LNCAP (cell line): Measurements from ENCODE around the gene PPIL4.

ENCODE experiments used
- TF ChIP-seq, protein P1 (sequence below): fragments of 450-650 bp; IDR thresholded peaks from 2 replicates; pipeline ENCODE4 v1.5.1; 2017; ENCODE audit warnings: mild to moderate bottlenecking

The PPIL4 gene

DNA sequence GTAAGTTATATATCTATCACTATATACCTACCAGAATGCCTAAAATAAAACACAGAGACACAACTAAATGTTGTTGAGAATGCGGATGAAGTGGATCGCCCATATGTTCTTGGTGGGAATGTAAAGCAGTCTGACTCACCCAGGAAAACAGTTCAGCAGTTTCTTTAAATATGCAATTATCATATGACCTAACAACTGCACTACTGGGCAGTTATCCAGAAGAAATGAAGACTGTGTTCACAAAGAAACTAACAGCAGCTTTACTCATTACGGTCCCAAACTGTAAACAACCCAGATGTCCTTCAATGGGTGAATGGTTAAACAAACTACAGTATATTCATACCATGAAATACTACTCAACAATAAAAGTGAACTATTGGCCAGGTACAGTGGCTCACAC, 46.8 kb downstream of the PPIL4 start:
- TF ChIP-seq, protein P1, sequence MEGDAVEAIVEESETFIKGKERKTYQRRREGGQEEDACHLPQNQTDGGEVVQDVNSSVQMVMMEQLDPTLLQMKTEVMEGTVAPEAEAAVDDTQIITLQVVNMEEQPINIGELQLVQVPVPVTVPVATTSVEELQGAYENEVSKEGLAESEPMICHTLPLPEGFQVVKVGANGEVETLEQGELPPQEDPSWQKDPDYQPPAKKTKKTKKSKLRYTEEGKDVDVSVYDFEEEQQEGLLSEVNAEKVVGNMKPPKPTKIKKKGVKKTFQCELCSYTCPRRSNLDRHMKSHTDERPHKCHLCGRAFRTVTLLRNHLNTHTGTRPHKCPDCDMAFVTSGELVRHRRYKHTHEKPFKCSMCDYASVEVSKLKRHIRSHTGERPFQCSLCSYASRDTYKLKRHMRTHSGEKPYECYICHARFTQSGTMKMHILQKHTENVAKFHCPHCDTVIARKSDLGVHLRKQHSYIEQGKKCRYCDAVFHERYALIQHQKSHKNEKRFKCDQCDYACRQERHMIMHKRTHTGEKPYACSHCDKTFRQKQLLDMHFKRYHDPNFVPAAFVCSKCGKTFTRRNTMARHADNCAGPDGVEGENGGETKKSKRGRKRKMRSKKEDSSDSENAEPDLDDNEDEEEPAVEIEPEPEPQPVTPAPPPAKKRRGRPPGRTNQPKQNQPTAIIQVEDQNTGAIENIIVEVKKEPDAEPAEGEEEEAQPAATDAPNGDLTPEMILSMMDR: no peak

DNA sequence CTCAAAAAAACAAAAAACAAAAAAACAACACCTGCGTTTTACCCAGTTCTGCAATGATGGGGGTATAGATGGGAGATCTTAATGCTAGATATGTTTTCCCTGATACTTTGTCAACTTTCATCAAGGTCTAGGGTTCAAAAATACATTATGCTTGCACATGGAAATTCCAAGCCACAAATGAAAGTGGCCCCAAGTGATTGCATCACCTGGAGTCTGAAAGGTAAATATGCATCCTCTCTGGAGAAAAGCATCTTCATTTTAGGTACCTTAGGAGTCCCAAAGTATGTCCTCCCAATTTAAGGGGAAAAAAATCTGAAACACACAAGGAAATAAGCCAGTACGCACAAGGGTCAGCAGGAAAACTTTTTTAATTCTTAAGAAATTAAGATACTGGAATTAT, 48.5 kb downstream of the PPIL4 start:
- TF ChIP-seq, protein P1: no peak

DNA sequence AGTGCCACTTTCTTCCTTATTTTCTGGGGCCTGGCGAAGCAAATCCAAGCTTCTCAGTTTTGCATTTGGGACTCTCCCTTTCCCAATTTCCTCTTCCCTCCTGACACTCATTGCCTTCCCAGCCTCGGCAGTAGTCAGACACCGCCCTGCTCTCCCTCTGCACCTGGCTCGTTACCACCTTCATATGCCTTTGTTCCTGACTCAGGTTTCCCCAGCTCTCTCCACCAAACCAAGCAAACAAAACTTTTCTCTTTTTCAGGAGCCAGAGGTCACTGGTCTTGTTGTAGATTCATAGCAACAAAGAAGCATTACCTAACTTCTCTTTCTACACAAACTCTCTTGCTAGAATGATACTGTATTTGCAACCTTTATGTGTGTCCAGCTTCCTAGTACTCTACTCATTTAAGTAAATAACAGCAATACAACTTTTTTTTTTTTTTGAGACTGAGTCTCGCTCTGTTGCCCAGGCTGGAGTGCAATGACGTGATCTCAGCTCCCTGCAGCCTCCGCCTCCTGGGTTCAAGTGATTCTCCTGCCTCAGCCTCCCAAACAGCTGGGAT, 52.0 kb downstream of the PPIL4 start:
- TF ChIP-seq, protein P1: no peak

DNA sequence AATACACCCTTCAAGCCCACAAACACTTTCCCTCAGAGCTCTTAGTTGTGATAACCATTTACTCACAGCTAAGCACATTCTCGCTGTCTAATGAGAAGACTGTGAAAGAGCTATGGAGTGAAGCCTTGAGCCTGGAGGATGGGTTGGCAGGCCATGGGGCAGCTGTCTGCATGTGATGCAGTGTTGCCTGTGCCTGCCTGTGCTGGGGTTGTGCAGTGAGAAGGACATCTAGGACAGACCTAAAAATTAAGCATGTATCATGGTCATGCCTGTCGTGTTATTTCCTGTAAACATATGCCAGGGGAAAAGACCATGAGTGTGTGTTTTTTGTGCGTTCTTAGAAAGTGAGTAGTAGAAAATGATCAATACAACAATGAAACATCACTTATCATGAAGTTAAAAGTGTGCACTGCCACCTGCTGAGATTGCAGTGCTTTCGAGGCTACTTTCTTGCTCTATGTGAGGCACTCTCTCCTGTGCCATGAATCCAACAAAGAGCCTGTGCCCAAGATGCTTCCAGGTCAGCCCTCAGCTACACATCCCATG, 53.0 kb downstream of the PPIL4 start:
- TF ChIP-seq, protein P1: no peak

DNA sequence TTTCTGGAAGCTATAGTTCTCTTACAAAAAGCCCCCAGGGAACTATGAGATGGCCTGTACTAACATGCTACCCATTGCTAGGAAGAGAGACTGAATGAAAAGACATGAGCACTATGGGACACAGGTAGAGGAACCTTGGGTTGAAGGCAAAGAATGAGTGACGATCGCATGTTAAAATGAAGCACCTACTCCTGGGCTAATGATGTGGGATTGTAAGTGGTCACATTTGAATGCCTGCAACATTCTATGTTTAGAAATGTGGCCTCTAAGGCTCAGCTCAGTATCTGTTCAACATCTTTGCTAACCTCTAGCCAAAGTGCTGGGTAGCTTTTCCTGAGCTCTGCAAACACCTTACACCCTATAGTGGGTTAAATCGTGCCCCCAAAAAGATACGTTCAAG, 55.9 kb downstream of the PPIL4 start:
- TF ChIP-seq, protein P1: no peak

DNA sequence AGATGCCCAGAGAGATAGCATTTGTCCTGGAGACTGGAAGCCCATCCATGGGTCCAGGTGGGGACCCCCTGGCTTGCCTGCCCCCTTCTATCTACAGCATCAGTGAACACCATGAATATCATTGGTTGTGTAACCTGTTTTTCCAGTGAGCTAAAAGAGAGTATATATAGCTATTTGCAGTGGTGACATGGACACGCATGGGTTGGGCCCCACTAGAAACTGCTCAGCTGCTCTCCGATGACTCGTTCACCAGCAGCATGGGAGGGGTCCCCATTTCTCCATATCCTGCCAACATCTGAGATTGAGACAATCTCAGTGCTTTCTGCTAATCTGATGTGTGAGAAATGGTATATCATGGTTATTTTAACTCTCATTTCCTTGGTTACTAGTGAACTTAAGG, 57.0 kb downstream of the PPIL4 start:
- TF ChIP-seq, protein P1: no peak

DNA sequence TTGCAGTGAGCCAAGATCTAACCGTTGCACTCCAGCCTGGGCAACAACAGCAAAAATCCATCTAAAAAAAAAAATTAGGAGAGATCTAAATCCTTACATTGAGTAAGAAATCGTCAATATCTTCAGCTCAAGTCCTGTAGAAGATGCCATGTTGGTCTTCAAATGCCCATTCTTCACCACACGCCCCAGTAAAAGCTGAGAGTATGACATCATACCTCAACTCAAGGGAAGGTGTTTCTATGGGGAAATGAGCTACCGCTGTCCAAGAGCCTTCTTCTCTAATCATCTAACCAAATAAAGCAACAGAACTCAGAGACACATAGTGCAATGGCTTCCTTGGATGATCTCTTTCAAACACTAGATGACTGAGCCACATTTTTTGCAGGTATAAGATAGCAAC, 58.5 kb downstream of the PPIL4 start:
- TF ChIP-seq, protein P1: no peak
